HL-60 (cell line): ENCODE measurements around the gene CFAP299.

Experiments
- DNase-seq, 2 experiments: peaks; one replicate each; pipeline ENCODE4 v3.0.0-alpha.2; 2010 to 2020; ENCODE audit warnings: low read depth in 1 of 2, low spot score in 1 of 2
- H3K27ac ChIP-seq: fragments of 250-450 bp; sonication (Bioruptor Pico); replicated peaks from 2 replicates; pipeline ENCODE4 v1.5.1; 2020; ENCODE audit warnings: mild to moderate bottlenecking, moderate library complexity
- H3K27me3 ChIP-seq: fragments of 250-450 bp; sonication (Bioruptor Pico); 2 replicates; pipeline ENCODE4 v1.5.1; 2021; ENCODE audit warnings: mild to moderate bottlenecking, moderate library complexity; ENCODE audit not compliant: insufficient read depth, poor library complexity, severe bottlenecking
- H3K4me3 ChIP-seq: replicated peaks from 2 replicates; pipeline ENCODE4 v1.5.1; 2011; ENCODE audit warnings: mild to moderate bottlenecking, control low read depth, low read length; ENCODE audit not compliant: insufficient read depth
- CTCF ChIP-seq: IDR thresholded peaks from one replicate; pipeline ENCODE4 v1.5.1; 2011; ENCODE audit warnings: low read length, control low read depth, inconsistent platforms; ENCODE audit not compliant: insufficient read depth
- GABPA ChIP-seq: IDR thresholded peaks from 2 replicates; pipeline ENCODE4 v1.6.1; 2012; ENCODE audit warnings: low read depth
- POLR2AphosphoS5 ChIP-seq: IDR thresholded peaks from 2 replicates; pipeline ENCODE4 v1.6.1; 2012; ENCODE audit warnings: low read depth
- REST ChIP-seq: IDR thresholded peaks from 2 replicates; pipeline ENCODE4 v1.6.1; 2012; ENCODE audit warnings: low read depth; ENCODE audit not compliant: insufficient replicate concordance
- SPI1 ChIP-seq: IDR thresholded peaks from 2 replicates; pipeline ENCODE4 v1.6.1; 2012; ENCODE audit warnings: low read depth, mild to moderate bottlenecking, borderline replicate concordance

The CFAP299 gene

GRCh38 chr4:80535551-80535950 lies 200.0 kb downstream of the CFAP299 start:
- TF ChIP-seq GABPA (no peak), POLR2AphosphoS5 (no peak), CTCF (no peak), REST (no peak), SPI1 (no peak)
- no peak for DNase-seq
- Histone ChIP-seq H3K27ac (no peak overlapping the region), H3K4me3 (no peak overlapping the region), H3K27me3 (no peaks in the 10 kb centered on the region)

GRCh38 chr4:80538276-80538926 lies 202.9 kb downstream of the CFAP299 start:
- no peak for DNase-seq
- Histone ChIP-seq H3K4me3 (no peak overlapping the region), H3K27me3 (no peaks in the 10 kb centered on the region), H3K27ac (no peak overlapping the region)
- no peak for TF ChIP-seq POLR2AphosphoS5
- TF ChIP-seq REST = no peak
- no peak for TF ChIP-seq GABPA
- no peak for TF ChIP-seq SPI1
- TF ChIP-seq CTCF = no peak

GRCh38 chr4:80539190-80539589 lies 203.7 kb downstream of the CFAP299 start:
- Histone ChIP-seq H3K4me3 (no peak overlapping the region), H3K27ac (no peak overlapping the region), H3K27me3 (no peaks in the 10 kb centered on the region)
- no peak for TF ChIP-seq SPI1
- no peak for TF ChIP-seq CTCF
- TF ChIP-seq REST = no peak
- TF ChIP-seq GABPA = no peak
- no peak for TF ChIP-seq POLR2AphosphoS5
- no peak for DNase-seq
